Measurements from ENCODE around the gene EGFL6.
A peak's percentile ranks its signal among the peaks of the same experiment; 100 is the strongest.
"Not testable (repeated sequence)": the region's sequence is repeated elsewhere in the genome, so short reads cannot be mapped to it uniquely, and the experiment has no call there.

EGFL6 gene

DNA sequence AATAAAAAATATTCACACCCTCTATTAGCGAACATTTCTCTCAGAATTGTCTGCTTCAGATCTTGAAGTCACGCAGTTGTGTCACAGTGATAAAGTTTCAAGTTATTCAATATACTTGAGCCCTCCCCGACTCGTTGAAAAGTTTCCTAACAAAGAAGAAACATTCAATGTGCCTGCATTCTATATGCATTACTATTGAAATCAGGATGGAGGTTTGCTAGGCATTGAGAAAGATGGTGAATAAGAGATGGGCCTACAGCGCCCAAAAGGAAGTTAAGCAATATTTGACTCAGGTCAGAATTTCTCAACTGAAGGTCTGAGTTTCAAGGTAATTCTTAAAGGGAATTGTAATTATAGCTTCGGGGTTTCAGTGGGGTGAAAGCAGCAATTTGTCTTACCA lies 89.7 kb downstream of the EGFL6 start:
- no peak overlapping the region for H3K4me3 ChIP-seq (ENCODE audit: low read length)
- TF ChIP-seq, protein P1, sequence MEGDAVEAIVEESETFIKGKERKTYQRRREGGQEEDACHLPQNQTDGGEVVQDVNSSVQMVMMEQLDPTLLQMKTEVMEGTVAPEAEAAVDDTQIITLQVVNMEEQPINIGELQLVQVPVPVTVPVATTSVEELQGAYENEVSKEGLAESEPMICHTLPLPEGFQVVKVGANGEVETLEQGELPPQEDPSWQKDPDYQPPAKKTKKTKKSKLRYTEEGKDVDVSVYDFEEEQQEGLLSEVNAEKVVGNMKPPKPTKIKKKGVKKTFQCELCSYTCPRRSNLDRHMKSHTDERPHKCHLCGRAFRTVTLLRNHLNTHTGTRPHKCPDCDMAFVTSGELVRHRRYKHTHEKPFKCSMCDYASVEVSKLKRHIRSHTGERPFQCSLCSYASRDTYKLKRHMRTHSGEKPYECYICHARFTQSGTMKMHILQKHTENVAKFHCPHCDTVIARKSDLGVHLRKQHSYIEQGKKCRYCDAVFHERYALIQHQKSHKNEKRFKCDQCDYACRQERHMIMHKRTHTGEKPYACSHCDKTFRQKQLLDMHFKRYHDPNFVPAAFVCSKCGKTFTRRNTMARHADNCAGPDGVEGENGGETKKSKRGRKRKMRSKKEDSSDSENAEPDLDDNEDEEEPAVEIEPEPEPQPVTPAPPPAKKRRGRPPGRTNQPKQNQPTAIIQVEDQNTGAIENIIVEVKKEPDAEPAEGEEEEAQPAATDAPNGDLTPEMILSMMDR (conservative IDR thresholded peaks at IDR 0.05; ENCODE audit: low read length), result no peak
- DNase-seq (ENCODE audit: low read depth), result peak; percentile 66

DNA sequence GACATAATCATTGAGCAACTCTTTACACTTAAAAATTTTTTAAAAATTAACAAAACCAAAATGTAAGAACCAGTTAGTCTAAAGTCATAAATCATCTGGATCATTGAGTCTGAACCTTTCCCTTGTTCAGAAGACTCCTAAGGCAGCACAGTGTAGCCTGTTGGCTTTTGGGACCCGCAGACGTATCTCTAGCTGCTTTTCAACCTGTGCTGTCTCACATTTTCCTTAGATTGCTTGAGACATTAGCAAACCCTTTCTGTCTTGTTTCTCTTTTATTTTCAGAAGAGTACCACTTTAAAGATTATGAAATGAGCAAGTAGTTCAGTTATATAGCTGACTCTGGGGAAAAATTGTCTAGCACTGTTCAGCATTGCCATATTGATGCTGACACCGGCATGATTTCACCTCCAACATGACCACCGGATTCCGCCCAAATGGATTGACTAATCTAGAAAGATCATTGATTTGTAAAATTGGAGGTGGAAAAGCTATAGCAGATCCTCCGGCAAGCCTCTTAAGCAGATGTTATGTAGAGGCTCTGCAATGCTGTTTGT lies 92.4 kb downstream of the EGFL6 start:
- TF ChIP-seq, protein P1 (conservative IDR thresholded peaks at IDR 0.05; ENCODE audit: low read length), result no peak
- peak overlapping the region; percentile 39 for H3K4me3 ChIP-seq (ENCODE audit: low read length)

GRCh38 chrX:13662355-13662791 lies 93.0 kb downstream of the EGFL6 start:
- TF ChIP-seq, protein P1 (conservative IDR thresholded peaks at IDR 0.05; ENCODE audit: low read length), result no peak
- DNase-seq (ENCODE audit: low read depth), result peak; percentile 95
- H3K4me3 ChIP-seq (ENCODE audit: low read length), result peak overlapping the region; percentile 39

More for the DNA sequence above, 92.4 kb downstream of the EGFL6 start:
- no peak for DNase-seq (ENCODE audit: low read depth)

DNA sequence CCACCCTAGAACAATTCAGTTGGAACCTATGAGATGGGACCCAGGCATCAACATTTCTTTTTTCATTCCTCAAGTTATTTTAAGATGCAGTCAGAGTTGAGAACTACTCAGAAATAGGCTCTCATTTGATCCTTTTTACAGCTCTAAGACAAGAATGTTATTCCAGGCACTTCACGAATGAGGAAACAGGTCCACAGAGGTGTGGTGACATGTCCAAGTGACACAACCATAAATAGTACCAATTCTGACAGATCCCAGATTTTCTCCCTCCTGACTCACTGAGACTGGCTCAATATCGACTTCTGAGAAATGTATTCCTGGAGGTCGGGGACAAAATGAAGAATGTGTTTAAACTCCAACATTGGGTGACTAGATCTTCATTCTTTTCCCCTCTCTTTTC lies 94.6 kb downstream of the EGFL6 start:
- no peak for DNase-seq (ENCODE audit: low read depth)
- TF ChIP-seq, protein P1 (conservative IDR thresholded peaks at IDR 0.05; ENCODE audit: low read length), result no peak
- H3K4me3 ChIP-seq (ENCODE audit: low read length), result no peak overlapping the region

DNA sequence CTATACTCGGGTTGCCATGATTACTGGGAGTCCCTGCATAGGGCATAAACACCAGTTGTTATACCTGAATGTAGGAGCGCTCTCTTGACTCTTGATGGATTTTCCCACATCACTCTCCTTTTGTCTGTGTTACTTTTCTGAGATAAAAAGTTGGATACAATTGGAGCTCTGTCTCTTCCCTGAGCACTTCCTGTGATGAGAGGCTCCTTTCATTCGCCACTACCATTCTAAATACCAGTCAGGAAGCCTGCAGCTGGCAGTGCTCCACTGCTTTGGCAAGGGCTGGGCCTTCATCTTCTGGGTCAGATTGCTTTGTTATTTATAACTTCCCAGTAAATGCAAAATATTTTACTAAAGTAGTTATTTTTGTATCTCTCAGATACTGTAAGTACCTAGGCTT lies 97.4 kb downstream of the EGFL6 start:
- H3K4me3 ChIP-seq (ENCODE audit: low read length), result no peak overlapping the region
- DNase-seq (ENCODE audit: low read depth), result no peak
- TF ChIP-seq, protein P1 (conservative IDR thresholded peaks at IDR 0.05; ENCODE audit: low read length), result no peak

- no peak overlapping the region for H3K4me3 ChIP-seq (ENCODE audit: low read length)
- DNase-seq (ENCODE audit: low read depth), result no peak
- TF ChIP-seq, protein P1 (conservative IDR thresholded peaks at IDR 0.05; ENCODE audit: low read length), result no peak
These were observed 98.5 kb downstream of the EGFL6 start for GRCh38 chrX:13667919-13668318.

DNA sequence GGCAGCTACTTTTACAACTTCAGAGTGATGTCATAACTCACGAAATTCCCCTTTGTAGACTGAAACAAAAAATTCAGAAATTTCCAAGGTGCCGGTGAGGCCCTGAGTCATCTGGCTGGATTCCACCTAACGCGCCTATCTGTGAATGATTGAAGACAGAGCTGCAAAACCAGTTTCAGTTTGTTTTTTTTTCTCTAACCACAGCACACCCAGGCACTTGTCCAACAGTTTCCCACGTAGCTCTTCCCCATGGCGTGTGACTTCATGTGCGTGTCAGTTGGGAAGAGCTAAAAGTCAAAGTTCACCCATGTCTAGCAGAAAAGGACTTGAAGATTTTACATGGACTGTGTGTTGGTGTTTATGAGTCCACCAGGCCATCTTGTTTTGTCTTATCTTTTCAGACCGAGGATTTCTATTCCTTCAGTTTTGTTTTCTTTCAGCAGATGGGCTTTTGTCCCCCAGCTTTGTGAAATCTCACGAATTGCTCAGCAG lies 99.9 kb downstream of the EGFL6 start:
- TF ChIP-seq, protein P1 (conservative IDR thresholded peaks at IDR 0.05; ENCODE audit: low read length), result no peak
- no peak overlapping the region for H3K4me3 ChIP-seq (ENCODE audit: low read length)
- peak; percentile 95 for DNase-seq (ENCODE audit: low read depth)

DNA sequence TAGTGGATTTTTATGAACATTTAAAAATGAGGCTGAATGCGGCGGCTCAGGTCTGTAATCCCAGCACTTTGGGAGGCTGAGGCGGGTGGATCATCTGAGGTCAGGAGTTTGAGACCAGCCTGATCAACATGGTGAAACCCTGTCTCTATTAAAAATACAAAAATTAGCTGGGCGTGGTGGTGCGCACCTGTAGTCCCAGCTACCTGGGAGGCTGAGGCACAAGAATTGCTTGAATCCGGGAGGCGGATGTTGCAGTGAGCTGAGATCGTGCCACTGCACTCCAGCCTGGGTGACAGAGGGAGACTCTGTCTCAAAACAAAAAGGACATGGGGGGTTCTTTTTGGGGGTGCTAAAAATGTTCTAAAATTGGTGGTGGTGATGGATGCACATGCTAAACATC lies 100.4 kb downstream of the EGFL6 start:
- H3K4me3 ChIP-seq (ENCODE audit: low read length); DNase-seq (ENCODE audit: low read depth): not testable (repeated sequence)

Measured in AG10803 (cell line).